GM12878 (cell line): ENCODE data around the gene ADAP1. TPM values are rescaled to one million over a fixed set of nuclear protein-coding genes. Genes with fewer than 3 reads are reported as not detected.

Source experiments
- ATAC-seq: fragments of 200-7000 bp; cut with Tn5 transposase; 3 replicates; pipeline ENCODE4 v1.9.1; 2020; ENCODE audit warnings: mild to moderate bottlenecking, moderate library complexity
- BruUV-seq: library from RNA; stranded (reverse); fragments of 400-500 nt; replicated peaks from 2 replicates; lab custom pipeline; 2021; lab: Mats Ljungman, UMichigan
- CTCF ChIA-PET: fragments of 300-600 bp; sonication (Branson Sonifier 250); formaldehyde crosslinking; extraction: SDS; loops from one replicate; lab custom pipeline; 2021; ENCODE audit warnings: inconsistent platforms; lab: Yijun Ruan, JAX
- POLR2A ChIA-PET: fragments of 350-600 bp; formaldehyde crosslinking; extraction: SDS; loops from one replicate; lab custom pipeline; 2021; ENCODE audit warnings: inconsistent platforms; lab: Charles Lee
- RAD21 ChIA-PET: fragments of 300-600 bp; sonication (Branson Sonifier 250); formaldehyde crosslinking; loops from one replicate; lab custom pipeline; 2023; ENCODE audit warnings: antibody characterized with exemption; ENCODE audit not compliant: unreplicated experiment; lab: Charles Lee
- SMC1A ChIA-PET: fragments of 300-600 bp; sonication (Branson Sonifier 250); formaldehyde crosslinking; loops from one replicate; lab custom pipeline; 2023; ENCODE audit not compliant: unreplicated experiment, uncharacterized antibody; lab: Charles Lee
- DNase-seq: peaks from one replicate; pipeline ENCODE4 v3.0.0-alpha.2; 2011; ENCODE audit warnings: low read depth, low spot score
- FAIRE-seq: peaks from 3 replicates; lab custom pipeline; 2011; peaks lifted over from hg19 to GRCh38; lab: Jason Lieb, UNC
- H2AFZ ChIP-seq: 2 replicates; pipeline ENCODE4 v1.6.0; 2011; ENCODE audit warnings: low read depth, low read length, control low read depth; ENCODE audit not compliant: control insufficient read depth
- H3K27ac ChIP-seq: 2 replicates; pipeline ENCODE4 v1.5.1; 2011; ENCODE audit warnings: control low read depth; ENCODE audit not compliant: control insufficient read depth, insufficient read depth
- H3K27me3 ChIP-seq, 2 experiments: replicated peaks in 1 of 2; 2 replicates each; pipeline versions ENCODE4 v1.6.0 to v1.6.1; 2011; ENCODE audit warnings: low read length in 1 of 2; ENCODE audit not compliant: control insufficient read depth in 2 of 2, insufficient read depth in 2 of 2
- H3K36me3 ChIP-seq, 2 experiments: 2 replicates each; pipeline ENCODE4 v1.5.1; 2011; ENCODE audit warnings: low read length in 1 of 2; ENCODE audit not compliant: control insufficient read depth in 2 of 2, insufficient read depth in 2 of 2
- H3K4me1 ChIP-seq: 2 replicates; pipeline ENCODE4 v1.6.1; 2011; ENCODE audit warnings: mild to moderate bottlenecking, low read length, moderate library complexity, mixed read lengths; ENCODE audit not compliant: control insufficient read depth, insufficient read depth
- H3K4me2 ChIP-seq: 2 replicates; pipeline ENCODE4 v1.6.0; 2011; ENCODE audit warnings: control low read depth; ENCODE audit not compliant: control insufficient read depth, insufficient read depth
- H3K4me3 ChIP-seq: fragments of 200-600 bp; sonication (generic); 2 replicates; pipeline ENCODE4 v1.5.1; 2016
- H3K79me2 ChIP-seq: 2 replicates; pipeline ENCODE4 v1.6.0; 2011; ENCODE audit warnings: low read length; ENCODE audit not compliant: control insufficient read depth, insufficient read depth
- H3K9ac ChIP-seq: 2 replicates; pipeline ENCODE4 v1.8.0; 2011; ENCODE audit warnings: low read length, control low read depth, mixed read lengths; ENCODE audit not compliant: control insufficient read depth, insufficient read depth
- H3K9me3 ChIP-seq: replicated peaks from 3 replicates; pipeline ENCODE4 v1.5.1; 2011; ENCODE audit warnings: mild to moderate bottlenecking, low read length; ENCODE audit not compliant: control insufficient read depth, insufficient read depth
- H4K20me1 ChIP-seq: 2 replicates; pipeline ENCODE4 v1.6.0; 2011; ENCODE audit not compliant: control insufficient read depth, insufficient read depth
- CHD2 ChIP-seq: IDR thresholded peaks from 2 replicates; pipeline ENCODE4 v1.6.1; 2011; ENCODE audit warnings: low read depth, low read length, improper control_type of control experiment, borderline replicate concordance
- NR2F1 ChIP-seq: fragments of 450-650 bp; conservative IDR thresholded peaks from 2 replicates; pipeline ENCODE4 v1.6.1; 2017; ENCODE audit warnings: mild to moderate bottlenecking
- STAT3 ChIP-seq: IDR thresholded peaks from 2 replicates; pipeline ENCODE4 v1.6.1; 2011; ENCODE audit warnings: low read depth, low read length, improper control_type of control experiment
- YY1 ChIP-seq: IDR thresholded peaks from 2 replicates; pipeline ENCODE4 v1.6.1; 2011; ENCODE audit warnings: low read depth, mild to moderate bottlenecking, low read length
- WGBS: methylation state at CpG from one replicate; pipeline ENCODE4 v1.1.6; 2016; ENCODE audit warnings: low lambda C conversion rate; ENCODE audit not compliant: insufficient replicate concordance, insufficient coverage; ENCODE audit errors: missing lambda C conversion rate; 5-methylcytosine and 5-hydroxymethylcytosine counted together
- in situ Hi-C: fragments of 300-500 bp; cut with MboI; formaldehyde crosslinking; loops from 9 replicates; pipeline ENCODE4 v1.14.3; 2018; ENCODE audit warnings: mixed read lengths
- intact Hi-C: fragments of 100-400 bp; cut with micrococcal nuclease; formaldehyde crosslinking; loops from one replicate; pipeline ENCODE4 v1.14.2; 2022; ENCODE audit not compliant: unreplicated experiment
- polyA plus RNA-seq, 11 experiments: library from polyadenylated mRNA; depleted of rRNA in 4 of 11; unstranded in 6 of 11; stranded (reverse) in 5 of 11; fragments of >200 nt; fragmentation: Nextera tagmentation in 4 of 11; fragmentation: Illumina TruSeq in 1 of 11; extraction: Ambion mirVana in 4 of 11; extraction: Trizol in 1 of 11; gene quantifications; 1 replicate in 1 of 11; 2 replicates in 10 of 11; pipeline versions ENCODE4 v1.2.1 to v1.2.3, GENCODE V29; 2011 to 2016; ENCODE audit warnings: inconsistent platforms in 2 of 11, missing spikeins in 2 of 11, low read depth in 1 of 11
- total RNA-seq, 4 experiments: library from RNA; depleted of rRNA in 3 of 4; stranded (reverse); fragments of >200 nt in 3 of 4; fragmentation: Illumina TruSeq in 1 of 4; extraction: Trizol in 1 of 4; gene quantifications; 2 replicates each; pipeline versions ENCODE4 v1.2.1 to v1.2.3, GENCODE V29; 2013 to 2021
- TF ChIP-seq, protein P1 (sequence below): fragments of 450-650 bp; IDR thresholded peaks from 2 replicates; pipeline ENCODE4 v1.6.1; 2017; ENCODE audit warnings: mild to moderate bottlenecking, moderate library complexity
- TF ChIP-seq, protein P2 (sequence below): fragments of 450-650 bp; IDR thresholded peaks from 2 replicates; pipeline ENCODE4 v1.6.1; 2017; ENCODE audit warnings: mild to moderate bottlenecking, low read depth, inconsistent platforms; ENCODE audit not compliant: poor library complexity, severe bottlenecking

Gene ADAP1
- total and polyA plus RNA-seq, 10 of the 15 experiments (the other 5 are each of a cell fraction or from before 2014, with no cell fraction given) = 0.22 to 44.2 (median 22.0) TPM; not detected in 1

DNA sequence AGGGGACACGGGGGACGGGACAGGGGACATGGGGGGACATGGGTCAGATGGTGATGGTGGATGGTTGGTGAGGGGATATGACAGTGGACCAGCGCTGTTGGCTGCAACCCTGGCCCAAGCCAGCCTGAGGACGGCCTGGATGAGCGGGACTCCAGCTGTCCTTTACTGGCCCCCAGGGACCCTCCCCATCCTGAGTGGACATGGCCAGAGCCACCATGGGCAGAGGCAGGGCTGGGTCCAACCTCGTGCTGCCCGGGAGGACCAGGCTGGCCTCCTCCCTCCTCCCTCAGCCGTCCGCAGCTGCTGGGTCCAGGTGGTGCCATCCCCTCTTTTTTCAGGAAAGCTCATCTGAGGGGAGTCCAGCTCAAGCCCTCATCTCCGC is 47.7 kb downstream of the ADAP1 start (continued):
- TF ChIP-seq, protein P1, sequence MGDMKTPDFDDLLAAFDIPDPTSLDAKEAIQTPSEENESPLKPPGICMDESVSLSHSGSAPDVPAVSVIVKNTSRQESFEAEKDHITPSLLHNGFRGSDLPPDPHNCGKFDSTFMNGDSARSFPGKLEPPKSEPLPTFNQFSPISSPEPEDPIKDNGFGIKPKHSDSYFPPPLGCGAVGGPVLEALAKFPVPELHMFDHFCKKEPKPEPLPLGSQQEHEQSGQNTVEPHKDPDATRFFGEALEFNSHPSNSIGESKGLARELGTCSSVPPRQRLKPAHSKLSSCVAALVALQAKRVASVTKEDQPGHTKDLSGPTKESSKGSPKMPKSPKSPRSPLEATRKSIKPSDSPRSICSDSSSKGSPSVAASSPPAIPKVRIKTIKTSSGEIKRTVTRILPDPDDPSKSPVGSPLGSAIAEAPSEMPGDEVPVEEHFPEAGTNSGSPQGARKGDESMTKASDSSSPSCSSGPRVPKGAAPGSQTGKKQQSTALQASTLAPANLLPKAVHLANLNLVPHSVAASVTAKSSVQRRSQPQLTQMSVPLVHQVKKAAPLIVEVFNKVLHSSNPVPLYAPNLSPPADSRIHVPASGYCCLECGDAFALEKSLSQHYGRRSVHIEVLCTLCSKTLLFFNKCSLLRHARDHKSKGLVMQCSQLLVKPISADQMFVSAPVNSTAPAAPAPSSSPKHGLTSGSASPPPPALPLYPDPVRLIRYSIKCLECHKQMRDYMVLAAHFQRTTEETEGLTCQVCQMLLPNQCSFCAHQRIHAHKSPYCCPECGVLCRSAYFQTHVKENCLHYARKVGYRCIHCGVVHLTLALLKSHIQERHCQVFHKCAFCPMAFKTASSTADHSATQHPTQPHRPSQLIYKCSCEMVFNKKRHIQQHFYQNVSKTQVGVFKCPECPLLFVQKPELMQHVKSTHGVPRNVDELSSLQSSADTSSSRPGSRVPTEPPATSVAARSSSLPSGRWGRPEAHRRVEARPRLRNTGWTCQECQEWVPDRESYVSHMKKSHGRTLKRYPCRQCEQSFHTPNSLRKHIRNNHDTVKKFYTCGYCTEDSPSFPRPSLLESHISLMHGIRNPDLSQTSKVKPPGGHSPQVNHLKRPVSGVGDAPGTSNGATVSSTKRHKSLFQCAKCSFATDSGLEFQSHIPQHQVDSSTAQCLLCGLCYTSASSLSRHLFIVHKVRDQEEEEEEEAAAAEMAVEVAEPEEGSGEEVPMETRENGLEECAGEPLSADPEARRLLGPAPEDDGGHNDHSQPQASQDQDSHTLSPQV = no peak
- no peak for TF ChIP-seq CHD2

DNA sequence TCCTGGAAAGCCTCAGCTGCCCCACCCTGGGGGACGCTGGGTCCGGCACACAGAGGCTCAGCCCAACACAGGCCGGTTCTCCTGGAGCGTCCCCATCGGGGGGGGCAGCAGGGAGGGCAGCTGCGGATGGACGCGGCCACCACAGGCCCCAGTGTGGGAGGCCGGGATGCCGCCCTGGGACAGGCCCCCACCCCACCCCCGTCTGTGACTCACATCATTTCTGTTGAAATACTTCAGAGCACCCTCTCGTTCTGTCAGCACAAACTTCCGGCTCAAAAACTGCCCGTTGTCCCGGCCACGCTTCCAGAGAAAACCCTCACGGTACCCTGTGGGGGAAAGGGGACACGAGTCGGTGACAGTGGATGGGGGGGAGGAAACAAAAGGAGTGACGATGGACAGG is 49.6 kb downstream of the ADAP1 start:
- H3K4me2 ChIP-seq = no peak overlapping the region
- RAD21 ChIA-PET = no interaction called here
- in situ Hi-C loops (no loop called here), intact Hi-C loops (loop anchor here (10.0 kb wide), 1 partner anchor 160 kb away; no protein-coding TSS in a partner anchor)
- FAIRE-seq (no peak), DNase-seq (no peak), ATAC-seq (no peak)
- no peaks in the 10 kb centered on the region for H3K27me3 ChIP-seq
- WGBS = 89% methylated on average over 20 of the region's 20 CpGs
- SMC1A ChIA-PET = no interaction called here
- H2AFZ ChIP-seq = no peak overlapping the region
- CTCF ChIA-PET = no interaction called here
- POLR2A ChIA-PET = no interaction called here
- H3K36me3 ChIP-seq = peaks cover 0 to 13% of the 10 kb centered on the region in 2 experiments; a peak in 2 of 4 replicates
- H3K9ac ChIP-seq = no peak overlapping the region
- no peak overlapping the region for H3K27ac ChIP-seq
- H3K4me3 ChIP-seq = no peak overlapping the region
- H3K4me1 ChIP-seq = peaks cover 6% of the 10 kb centered on the region
- no peaks in the 10 kb centered on the region; the same call in none of the 2 replicates for H3K79me2 ChIP-seq
- BruUV-seq = no TSS peak
- no peaks in the 10 kb centered on the region for H4K20me1 ChIP-seq
- TF ChIP-seq YY1 (no peak), NR2F1 (no peak), STAT3 (no peak)
- TF ChIP-seq, protein P2, sequence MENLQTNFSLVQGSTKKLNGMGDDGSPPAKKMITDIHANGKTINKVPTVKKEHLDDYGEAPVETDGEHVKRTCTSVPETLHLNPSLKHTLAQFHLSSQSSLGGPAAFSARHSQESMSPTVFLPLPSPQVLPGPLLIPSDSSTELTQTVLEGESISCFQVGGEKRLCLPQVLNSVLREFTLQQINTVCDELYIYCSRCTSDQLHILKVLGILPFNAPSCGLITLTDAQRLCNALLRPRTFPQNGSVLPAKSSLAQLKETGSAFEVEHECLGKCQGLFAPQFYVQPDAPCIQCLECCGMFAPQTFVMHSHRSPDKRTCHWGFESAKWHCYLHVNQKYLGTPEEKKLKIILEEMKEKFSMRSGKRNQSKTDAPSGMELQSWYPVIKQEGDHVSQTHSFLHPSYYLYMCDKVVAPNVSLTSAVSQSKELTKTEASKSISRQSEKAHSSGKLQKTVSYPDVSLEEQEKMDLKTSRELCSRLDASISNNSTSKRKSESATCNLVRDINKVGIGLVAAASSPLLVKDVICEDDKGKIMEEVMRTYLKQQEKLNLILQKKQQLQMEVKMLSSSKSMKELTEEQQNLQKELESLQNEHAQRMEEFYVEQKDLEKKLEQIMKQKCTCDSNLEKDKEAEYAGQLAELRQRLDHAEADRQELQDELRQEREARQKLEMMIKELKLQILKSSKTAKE = no peak
- H3K9me3 ChIP-seq = no peaks in the 10 kb centered on the region
